GM19452 (cell line): ENCODE data around the gene CLTB.

Experiments used
- ATAC-seq: cut with Tn5 transposase; IDR thresholded peaks from one replicate; pipeline ENCODE4 v1.9.1; 2021; ENCODE audit not compliant: unreplicated experiment

CLTB gene

DNA sequence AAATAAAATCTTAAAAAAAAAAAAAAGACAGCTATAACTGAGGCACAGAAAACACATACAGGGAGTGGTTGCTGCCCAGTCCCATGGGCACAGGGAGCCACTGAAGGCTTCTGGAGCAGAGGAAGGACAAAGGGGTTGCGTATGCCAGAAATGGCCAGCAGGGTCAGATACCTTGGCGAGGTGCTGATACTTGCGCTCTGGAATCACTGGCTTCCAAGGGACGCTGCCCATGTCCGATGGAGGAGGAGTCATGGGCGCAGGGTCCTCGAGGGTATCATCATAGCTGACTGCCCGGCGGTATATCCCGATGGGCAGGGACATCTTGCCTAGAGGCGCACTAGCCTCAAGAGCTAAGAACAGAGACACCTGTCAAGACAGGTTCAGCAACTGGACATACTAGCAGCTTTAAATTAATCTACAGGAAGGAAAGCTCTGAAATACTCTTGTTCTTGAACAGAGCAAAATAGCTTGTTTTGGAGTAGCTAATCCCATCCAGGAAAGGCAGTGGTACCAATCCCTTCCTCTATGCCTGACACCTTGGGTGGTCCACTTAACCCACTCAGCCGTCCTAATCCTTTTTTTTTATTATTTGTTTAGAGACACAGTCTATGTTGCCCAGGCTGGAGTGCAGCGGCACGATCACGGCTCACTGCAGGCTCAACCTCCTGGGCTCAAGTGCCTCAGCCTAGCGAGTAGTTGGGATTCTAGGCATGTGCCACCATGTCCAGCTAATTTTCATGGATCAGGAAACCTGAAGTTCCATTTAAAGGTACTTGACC is 60.8 kb downstream of the CLTB start:
- no peak for ATAC-seq

- ATAC-seq = no peak
These were observed 62.8 kb downstream of the CLTB start for GRCh38 chr5:176353533-176353932.

DNA sequence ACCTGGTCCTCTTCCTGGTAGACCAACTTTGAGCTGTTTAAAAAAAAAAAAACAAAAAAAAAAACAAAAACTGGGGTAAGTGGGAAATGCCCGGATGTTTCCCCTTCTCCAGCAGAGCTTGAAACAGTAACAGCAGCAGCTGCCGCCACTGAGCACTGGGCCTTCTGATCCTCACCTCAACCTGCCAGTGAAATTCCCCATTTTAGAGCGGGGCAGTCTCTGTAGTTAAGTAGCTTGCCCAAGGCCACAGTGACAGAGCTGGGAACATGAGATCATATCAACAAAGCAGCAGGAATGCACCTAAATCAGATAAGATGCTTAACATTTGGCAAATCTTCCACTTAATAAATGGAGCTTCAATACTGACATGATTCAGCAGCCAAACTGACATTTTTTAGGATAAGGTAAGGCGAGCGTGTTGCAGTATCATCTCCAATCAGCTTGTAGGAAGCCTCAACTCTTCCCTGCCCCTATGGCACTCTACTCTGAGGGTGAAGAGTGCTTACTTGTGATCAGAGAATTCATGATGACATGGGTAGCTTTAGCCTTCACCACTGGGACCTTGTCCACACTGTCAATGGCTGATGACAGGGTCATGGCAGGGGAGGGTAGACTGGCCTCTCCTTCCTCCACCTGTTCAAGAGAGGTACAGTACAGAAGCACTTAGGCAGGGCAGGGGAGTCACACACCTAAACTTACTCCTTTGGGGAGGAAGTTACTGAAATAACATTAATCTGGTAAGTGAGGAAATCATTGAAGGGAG is 64.0 kb downstream of the CLTB start:
- ATAC-seq = no peak

GRCh38 chr5:176350416-176350815 is 65.9 kb downstream of the CLTB start:
- ATAC-seq = no peak

DNA sequence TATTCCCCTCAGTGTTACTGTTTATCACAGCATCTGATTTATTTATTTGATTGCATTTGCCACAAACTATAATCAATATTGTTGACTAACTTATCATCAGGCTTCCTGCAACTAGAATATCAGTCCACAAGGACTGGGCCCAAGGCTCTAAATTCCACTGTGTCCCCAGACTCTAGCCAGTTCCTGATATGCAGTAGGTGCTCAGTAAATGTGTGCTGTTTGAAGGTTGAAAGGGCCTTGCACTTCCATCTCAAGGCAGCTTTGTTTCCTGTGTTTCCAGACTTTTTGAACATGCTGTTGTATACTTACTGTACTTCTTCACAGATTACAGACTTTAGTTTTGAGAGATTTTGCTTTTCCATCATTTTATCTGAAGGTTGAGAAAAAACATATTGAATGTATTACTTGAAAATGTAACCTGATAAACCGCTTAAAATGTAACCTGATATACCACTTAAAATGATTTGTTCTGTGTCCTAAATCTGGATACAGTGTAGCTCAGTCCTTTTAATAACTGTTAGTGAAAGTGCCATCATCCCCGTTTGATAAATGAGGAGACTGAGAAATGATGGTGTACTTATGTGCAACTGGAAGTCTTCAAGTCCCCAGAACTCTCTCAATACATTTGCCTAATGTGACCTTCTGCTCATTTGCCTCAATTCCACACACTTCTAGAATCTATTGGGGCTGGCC is 73.4 kb downstream of the CLTB start:
- ATAC-seq = no peak
